ENCODE measurements around the gene ST8SIA2.

- TF ChIP-seq, protein P1, sequence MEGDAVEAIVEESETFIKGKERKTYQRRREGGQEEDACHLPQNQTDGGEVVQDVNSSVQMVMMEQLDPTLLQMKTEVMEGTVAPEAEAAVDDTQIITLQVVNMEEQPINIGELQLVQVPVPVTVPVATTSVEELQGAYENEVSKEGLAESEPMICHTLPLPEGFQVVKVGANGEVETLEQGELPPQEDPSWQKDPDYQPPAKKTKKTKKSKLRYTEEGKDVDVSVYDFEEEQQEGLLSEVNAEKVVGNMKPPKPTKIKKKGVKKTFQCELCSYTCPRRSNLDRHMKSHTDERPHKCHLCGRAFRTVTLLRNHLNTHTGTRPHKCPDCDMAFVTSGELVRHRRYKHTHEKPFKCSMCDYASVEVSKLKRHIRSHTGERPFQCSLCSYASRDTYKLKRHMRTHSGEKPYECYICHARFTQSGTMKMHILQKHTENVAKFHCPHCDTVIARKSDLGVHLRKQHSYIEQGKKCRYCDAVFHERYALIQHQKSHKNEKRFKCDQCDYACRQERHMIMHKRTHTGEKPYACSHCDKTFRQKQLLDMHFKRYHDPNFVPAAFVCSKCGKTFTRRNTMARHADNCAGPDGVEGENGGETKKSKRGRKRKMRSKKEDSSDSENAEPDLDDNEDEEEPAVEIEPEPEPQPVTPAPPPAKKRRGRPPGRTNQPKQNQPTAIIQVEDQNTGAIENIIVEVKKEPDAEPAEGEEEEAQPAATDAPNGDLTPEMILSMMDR (IDR thresholded peaks at IDR 0.05) = no peak
- TF ChIP-seq, protein P2, sequence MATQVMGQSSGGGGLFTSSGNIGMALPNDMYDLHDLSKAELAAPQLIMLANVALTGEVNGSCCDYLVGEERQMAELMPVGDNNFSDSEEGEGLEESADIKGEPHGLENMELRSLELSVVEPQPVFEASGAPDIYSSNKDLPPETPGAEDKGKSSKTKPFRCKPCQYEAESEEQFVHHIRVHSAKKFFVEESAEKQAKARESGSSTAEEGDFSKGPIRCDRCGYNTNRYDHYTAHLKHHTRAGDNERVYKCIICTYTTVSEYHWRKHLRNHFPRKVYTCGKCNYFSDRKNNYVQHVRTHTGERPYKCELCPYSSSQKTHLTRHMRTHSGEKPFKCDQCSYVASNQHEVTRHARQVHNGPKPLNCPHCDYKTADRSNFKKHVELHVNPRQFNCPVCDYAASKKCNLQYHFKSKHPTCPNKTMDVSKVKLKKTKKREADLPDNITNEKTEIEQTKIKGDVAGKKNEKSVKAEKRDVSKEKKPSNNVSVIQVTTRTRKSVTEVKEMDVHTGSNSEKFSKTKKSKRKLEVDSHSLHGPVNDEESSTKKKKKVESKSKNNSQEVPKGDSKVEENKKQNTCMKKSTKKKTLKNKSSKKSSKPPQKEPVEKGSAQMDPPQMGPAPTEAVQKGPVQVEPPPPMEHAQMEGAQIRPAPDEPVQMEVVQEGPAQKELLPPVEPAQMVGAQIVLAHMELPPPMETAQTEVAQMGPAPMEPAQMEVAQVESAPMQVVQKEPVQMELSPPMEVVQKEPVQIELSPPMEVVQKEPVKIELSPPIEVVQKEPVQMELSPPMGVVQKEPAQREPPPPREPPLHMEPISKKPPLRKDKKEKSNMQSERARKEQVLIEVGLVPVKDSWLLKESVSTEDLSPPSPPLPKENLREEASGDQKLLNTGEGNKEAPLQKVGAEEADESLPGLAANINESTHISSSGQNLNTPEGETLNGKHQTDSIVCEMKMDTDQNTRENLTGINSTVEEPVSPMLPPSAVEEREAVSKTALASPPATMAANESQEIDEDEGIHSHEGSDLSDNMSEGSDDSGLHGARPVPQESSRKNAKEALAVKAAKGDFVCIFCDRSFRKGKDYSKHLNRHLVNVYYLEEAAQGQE (IDR thresholded peaks at IDR 0.05; ENCODE audit: insufficient read depth in 1 of 2, low read depth in 2 of 2, low read length in 1 of 2) = no peak
- TF ChIP-seq POLR2AphosphoS5 (IDR thresholded peaks at IDR 0.05; ENCODE audit: low read depth, low read length) (no peak), SIN3A (IDR thresholded peaks at IDR 0.05; ENCODE audit: borderline replicate concordance, insufficient read depth, low read depth, low read length) (no peak), TCF7L2 (IDR thresholded peaks at IDR 0.05; ENCODE audit: low read depth, low read length) (no peak)
These were observed 22.9 kb downstream of the ST8SIA2 start for GRCh38 chr15:92416557-92416956.
